ENCODE data around the gene ARSG. TPM values are rescaled to one million over a fixed set of nuclear protein-coding genes. Genes with fewer than 3 reads are reported as not detected.

ARSG gene
- total and polyA plus RNA-seq, 2 of the 13 experiments (the other 11 are each of a cell fraction or from before 2014, with no cell fraction given), result 3.7 to 15.2 TPM

DNA sequence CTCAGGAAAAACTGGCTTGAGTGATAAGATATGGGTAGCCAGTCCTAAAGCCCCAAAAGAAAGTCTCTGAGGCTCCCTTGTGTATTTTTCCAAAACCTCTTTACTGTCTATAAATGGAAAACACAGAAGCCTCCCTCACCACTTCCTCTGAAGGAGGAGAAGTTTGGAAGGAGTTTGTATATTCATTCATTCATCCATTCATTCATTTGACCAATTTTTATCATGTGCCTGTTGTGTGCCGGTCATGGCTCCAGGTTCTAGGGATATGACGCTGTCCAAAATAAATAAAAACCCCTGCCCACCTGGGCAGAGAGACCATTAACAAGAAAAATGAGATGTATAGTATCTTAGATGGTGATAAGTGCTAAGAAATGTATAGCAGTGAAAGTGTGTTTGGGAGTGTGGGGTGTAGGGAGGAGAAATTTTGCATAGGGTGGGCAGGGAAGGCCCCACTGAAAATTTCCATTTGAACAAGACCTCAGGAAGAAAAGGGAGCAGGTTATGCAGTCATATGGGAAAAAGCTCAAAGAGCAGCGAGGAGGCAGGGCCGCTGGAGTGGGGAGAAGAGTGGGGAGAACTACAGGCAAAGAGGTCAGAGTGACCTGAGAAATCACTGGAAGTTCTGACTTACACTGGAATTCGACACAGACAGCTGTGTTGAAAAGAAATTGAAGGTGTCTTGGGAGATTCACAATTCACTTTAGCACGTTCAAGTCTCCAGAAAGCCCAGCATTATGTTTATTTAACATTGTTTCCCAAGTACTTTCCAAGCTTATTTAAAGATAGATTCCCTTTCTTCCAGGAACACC, 172.1 kb downstream of the ARSG start (continued):
- peak; percentile 34; the same call in 1 of the 2 replicates for TF ChIP-seq ZNF615 (CRISPR knock-in tag; IDR thresholded peaks at IDR 0.05; ENCODE audit: borderline replicate concordance)
- TF ChIP-seq NCOA2 (CRISPR knock-in tag; IDR thresholded peaks at IDR 0.05), result peak; percentile 17; the same call in 1 of the 2 replicates
- 0 out of 2 replicates have a peak, but pooled peaks have one; percentile 14 for TF ChIP-seq KMT2A (CRISPR knock-in tag; IDR thresholded peaks at IDR 0.05)
- TF ChIP-seq, protein P1, sequence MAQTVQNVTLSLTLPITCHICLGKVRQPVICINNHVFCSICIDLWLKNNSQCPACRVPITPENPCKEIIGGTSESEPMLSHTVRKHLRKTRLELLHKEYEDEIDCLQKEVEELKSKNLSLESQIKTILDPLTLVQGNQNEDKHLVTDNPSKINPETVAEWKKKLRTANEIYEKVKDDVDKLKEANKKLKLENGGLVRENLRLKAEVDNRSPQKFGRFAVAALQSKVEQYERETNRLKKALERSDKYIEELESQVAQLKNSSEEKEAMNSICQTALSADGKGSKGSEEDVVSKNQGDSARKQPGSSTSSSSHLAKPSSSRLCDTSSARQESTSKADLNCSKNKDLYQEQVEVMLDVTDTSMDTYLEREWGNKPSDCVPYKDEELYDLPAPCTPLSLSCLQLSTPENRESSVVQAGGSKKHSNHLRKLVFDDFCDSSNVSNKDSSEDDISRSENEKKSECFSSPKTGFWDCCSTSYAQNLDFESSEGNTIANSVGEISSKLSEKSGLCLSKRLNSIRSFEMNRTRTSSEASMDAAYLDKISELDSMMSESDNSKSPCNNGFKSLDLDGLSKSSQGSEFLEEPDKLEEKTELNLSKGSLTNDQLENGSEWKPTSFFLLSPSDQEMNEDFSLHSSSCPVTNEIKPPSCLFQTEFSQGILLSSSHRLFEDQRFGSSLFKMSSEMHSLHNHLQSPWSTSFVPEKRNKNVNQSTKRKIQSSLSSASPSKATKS (CRISPR knock-in tag; IDR thresholded peaks at IDR 0.05), result 0 out of 2 replicates have a peak, but pooled peaks have one; percentile 69
- TF ChIP-seq ZNF343 (CRISPR knock-in tag; IDR thresholded peaks at IDR 0.05), result 0 out of 2 replicates have a peak, but pooled peaks have one; percentile 26
- TF ChIP-seq, protein P2, sequence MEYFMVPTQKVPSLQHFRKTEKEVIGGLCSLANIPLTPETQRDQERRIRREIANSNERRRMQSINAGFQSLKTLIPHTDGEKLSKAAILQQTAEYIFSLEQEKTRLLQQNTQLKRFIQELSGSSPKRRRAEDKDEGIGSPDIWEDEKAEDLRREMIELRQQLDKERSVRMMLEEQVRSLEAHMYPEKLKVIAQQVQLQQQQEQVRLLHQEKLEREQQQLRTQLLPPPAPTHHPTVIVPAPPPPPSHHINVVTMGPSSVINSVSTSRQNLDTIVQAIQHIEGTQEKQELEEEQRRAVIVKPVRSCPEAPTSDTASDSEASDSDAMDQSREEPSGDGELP (IDR thresholded peaks at IDR 0.05; ENCODE audit: borderline replicate concordance, low read depth), result peak; percentile 25; the same call in 1 of the 2 replicates
- no peak for TF ChIP-seq TOPORS (CRISPR knock-in tag; IDR thresholded peaks at IDR 0.05)
- no peak for TF ChIP-seq MEIS2 (CRISPR knock-in tag; IDR thresholded peaks at IDR 0.05)
- no peak for TF ChIP-seq REXO4 (CRISPR knock-in tag; IDR thresholded peaks at IDR 0.05; ENCODE audit: borderline replicate concordance)
- TF ChIP-seq SAP130 (CRISPR knock-in tag; IDR thresholded peaks at IDR 0.05; ENCODE audit: low read depth), result peak; percentile 7
- TF ChIP-seq MIXL1 (CRISPR knock-in tag; IDR thresholded peaks at IDR 0.05), result 0 out of 2 replicates have a peak, but pooled peaks have one; percentile 17
- TF ChIP-seq, protein P3, sequence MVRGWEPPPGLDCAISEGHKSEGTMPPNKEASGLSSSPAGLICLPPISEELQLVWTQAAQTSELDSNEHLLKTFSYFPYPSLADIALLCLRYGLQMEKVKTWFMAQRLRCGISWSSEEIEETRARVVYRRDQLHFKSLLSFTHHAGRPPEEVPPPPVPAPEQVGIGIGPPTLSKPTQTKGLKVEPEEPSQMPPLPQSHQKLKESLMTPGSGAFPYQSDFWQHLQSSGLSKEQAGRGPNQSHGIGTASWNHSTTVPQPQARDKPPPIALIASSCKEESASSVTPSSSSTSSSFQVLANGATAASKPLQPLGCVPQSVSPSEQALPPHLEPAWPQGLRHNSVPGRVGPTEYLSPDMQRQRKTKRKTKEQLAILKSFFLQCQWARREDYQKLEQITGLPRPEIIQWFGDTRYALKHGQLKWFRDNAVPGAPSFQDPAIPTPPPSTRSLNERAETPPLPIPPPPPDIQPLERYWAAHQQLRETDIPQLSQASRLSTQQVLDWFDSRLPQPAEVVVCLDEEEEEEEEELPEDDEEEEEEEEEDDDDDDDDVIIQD (CRISPR knock-in tag; IDR thresholded peaks at IDR 0.05; ENCODE audit: low read depth), result peak; percentile 42; the same call in 1 of the 2 replicates
- TF ChIP-seq ZNF788 (CRISPR knock-in tag; IDR thresholded peaks at IDR 0.05; ENCODE audit: borderline replicate concordance), result 0 out of 2 replicates have a peak, but pooled peaks have one; percentile 18
- peak; percentile 43; the same call in 1 of the 2 replicates for TF ChIP-seq ZNF605 (CRISPR knock-in tag; IDR thresholded peaks at IDR 0.05)
- TF ChIP-seq, protein P4, sequence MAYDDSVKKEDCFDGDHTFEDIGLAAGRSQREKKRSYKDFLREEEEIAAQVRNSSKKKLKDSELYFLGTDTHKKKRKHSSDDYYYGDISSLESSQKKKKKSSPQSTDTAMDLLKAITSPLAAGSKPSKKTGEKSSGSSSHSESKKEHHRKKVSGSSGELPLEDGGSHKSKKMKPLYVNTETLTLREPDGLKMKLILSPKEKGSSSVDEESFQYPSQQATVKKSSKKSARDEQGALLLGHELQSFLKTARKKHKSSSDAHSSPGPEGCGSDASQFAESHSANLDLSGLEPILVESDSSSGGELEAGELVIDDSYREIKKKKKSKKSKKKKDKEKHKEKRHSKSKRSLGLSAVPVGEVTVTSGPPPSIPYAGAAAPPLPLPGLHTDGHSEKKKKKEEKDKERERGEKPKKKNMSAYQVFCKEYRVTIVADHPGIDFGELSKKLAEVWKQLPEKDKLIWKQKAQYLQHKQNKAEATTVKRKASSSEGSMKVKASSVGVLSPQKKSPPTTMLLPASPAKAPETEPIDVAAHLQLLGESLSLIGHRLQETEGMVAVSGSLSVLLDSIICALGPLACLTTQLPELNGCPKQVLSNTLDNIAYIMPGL (CRISPR knock-in tag; IDR thresholded peaks at IDR 0.05; ENCODE audit: borderline replicate concordance in 1 of 2, low read depth in 1 of 2), result 0 out of 4 replicates have a peak, but pooled peaks of 1 of the 2 experiments have one; percentile 8
- peak; percentile 62; the same call in 1 of the 2 replicates for TF ChIP-seq ZSCAN30 (CRISPR knock-in tag; IDR thresholded peaks at IDR 0.05)
- 0 out of 2 replicates have a peak, but pooled peaks have one; percentile 51 for TF ChIP-seq ELF4 (CRISPR knock-in tag; IDR thresholded peaks at IDR 0.05; ENCODE audit: borderline replicate concordance)
- peak; percentile 3 for TF ChIP-seq TEAD3 (CRISPR knock-in tag; optimal IDR thresholded peaks at IDR 0.05; ENCODE audit: borderline replicate concordance)
